Erythroblast (primary cell): Measurements from ENCODE around the gene UBE2I.
"Not testable (repeated sequence)": the region's sequence is repeated elsewhere in the genome, so short reads cannot be mapped to it uniquely, and the experiment has no call there.

ENCODE experiments used
- DNase-seq, 2 experiments: peaks; one replicate each; lab custom pipeline; 2025; lab: John Stamatoyannopoulos, UW
- GATA1 ChIP-seq: IDR thresholded peaks from 2 replicates; pipeline ENCODE4 v1.6.1; 2011; ENCODE audit warnings: low read depth, mild to moderate bottlenecking, control low read depth, low read length, moderate library complexity
- POLR2A ChIP-seq: IDR thresholded peaks from 2 replicates; pipeline ENCODE4 v1.6.1; 2011; ENCODE audit warnings: mild to moderate bottlenecking, low read length

UBE2I gene

GRCh38 chr16:1293921-1294656 lies 15.3 kb upstream of the UBE2I start:
- no peak for DNase-seq
- TF ChIP-seq POLR2A (no peak), GATA1 (no peak)

GRCh38 chr16:1295465-1295864 lies 14.0 kb upstream of the UBE2I start:
- DNase-seq: no peak
- TF ChIP-seq POLR2A (no peak), GATA1 (no peak)

DNA sequence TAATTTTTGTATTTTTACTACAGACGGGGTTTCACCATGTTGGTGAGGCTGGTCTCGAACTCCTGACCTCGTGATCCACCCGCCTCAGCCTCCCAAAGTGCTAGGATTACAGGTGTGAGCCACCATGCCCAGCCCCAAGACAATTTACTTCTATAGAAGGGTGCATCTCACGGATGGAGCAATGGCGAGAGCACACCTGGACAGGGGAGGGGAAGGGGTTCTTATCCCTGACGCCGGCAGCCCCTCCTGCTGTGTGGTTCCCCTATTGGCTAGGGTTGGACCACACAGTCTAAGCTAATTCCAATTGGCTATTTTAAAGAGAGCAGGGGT lies 12.8 kb upstream of the UBE2I start:
- DNase-seq: not testable (repeated sequence)

DNA sequence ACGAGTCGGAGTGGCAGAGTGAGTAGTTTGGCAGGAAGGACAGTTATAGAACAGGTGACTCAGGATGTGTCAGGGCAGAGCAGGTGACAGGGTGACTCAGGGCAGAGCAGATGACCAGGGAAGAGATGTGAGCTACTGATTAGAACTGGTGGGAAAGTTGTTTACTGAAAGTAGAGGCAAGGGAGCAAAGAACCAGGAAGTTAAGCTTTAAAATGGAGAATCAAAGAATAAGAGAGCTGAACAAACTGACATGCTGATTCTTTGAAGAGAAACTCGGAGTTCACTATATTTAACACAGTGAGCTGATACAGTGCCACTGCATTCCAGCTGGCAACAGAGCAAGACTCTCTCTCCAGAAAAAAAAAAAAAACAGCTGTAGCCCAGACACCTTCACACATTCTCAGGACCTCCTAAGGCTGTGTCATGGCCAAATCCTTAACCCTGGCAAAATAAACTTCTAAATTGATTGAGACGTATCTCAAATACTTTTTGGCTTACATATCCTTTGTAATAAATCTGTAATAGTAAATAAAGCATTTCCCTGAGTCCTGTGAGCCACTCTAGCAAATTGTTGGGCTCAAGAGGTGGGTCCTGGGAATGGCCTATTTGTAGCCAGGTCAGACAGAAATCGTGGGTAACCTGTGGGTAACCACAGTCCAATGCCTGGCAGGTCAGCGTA lies 12.3 kb upstream of the UBE2I start:
- DNase-seq: peak; percentile 23 to 73
- TF ChIP-seq GATA1 (no peak), POLR2A (no peak)

DNA sequence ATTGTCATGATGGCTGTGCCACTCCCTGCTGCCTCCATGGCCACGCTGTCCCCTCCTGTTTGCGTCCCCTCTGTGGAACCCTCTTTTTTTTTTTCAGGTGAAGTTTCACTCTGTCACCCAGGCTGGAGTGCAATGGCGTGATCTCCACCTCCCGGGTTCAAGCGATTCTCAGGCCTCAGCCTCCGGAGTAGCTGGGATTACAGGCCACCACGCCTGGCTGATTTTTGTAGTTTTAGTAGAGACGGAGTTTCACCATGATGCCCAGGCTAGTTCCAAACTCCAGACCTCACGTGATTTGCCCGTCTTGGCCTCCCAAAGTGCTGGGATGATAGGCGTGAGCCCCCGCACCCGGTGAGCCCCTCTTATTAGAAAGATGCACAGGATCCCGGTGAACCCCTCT lies 11.0 kb upstream of the UBE2I start:
- DNase-seq: no peak
- TF ChIP-seq POLR2A: no peak
- TF ChIP-seq GATA1: no peak

- TF ChIP-seq POLR2A (no peak), GATA1 (no peak)
- no peak for DNase-seq
These were observed 10.2 kb upstream of the UBE2I start for GRCh38 chr16:1299012-1299867.

DNA sequence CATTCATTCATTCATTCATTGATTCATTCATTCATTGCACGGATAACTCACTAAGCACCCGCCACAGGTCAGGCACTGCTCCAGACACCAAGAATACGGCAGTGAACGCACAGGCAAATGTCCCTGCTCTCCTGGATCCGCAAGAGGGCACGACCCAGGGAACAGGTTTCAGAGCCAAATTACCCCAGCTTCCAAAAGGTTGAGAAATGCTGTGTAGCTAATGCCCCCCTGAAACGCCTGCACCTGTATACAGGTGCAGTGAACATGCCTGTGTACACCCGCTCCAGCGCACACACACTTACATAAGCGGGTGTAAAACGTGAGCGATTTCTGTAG lies 9.6 kb upstream of the UBE2I start:
- no peak for DNase-seq
- no peak for TF ChIP-seq GATA1
- no peak for TF ChIP-seq POLR2A

GRCh38 chr16:1300664-1301476 lies 8.6 kb upstream of the UBE2I start:
- DNase-seq: peak; percentile 63 to 82
- TF ChIP-seq POLR2A: no peak
- TF ChIP-seq GATA1: no peak

DNA sequence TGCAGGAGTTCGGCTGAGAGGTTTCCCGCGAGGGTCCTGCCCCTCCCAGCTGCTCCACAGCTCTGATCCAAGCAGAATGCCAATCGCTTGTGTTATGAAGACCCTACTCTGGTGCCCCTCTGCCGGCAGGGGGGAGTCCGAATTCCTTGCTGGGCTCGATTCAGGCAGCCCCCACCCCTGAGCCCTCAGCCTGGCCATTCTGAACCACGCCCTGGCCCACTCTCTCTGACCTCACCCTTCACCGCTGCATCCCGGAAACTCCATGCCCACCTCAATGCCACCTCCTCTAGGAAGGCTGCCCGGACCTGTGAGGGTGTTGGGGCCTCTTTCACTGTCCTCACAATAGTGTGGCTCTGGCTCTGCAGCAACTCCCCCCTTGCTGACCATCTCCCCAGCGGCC lies 7.9 kb upstream of the UBE2I start:
- no peak for TF ChIP-seq GATA1
- TF ChIP-seq POLR2A: no peak
- DNase-seq: no peak

DNA sequence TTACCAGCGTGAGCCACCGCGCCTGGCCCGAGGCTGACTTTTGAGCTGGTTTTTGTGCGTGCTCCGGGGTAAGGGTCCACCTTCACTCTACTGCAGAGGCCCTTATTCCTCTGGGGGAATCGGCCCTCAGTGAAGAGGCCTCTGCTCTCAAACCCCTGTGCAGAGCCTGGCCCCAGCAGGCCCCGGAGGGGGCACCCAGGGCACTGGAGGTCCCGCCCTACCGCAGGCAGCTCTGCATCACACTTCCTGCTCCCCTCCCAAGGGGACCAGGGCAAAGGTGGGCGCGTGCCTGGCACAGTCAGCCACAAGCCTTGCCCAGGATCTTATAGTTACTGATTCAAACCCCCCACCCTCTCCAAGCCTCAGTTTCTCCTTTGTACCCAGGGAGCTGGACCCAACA lies 3.6 kb upstream of the UBE2I start:
- DNase-seq: no peak
- no peak for TF ChIP-seq GATA1
- no peak for TF ChIP-seq POLR2A

GRCh38 chr16:1306334-1306733 lies 3.1 kb upstream of the UBE2I start:
- no peak for DNase-seq
- no peak for TF ChIP-seq POLR2A
- TF ChIP-seq GATA1: no peak

- no peak for TF ChIP-seq GATA1
- TF ChIP-seq POLR2A: no peak
- peak in 1 of 2 experiments; percentile 92 for DNase-seq
These were observed 1.1 kb upstream of the UBE2I start for GRCh38 chr16:1308036-1308976.
